ENCODE measurements around the gene HOPX.

DNA sequence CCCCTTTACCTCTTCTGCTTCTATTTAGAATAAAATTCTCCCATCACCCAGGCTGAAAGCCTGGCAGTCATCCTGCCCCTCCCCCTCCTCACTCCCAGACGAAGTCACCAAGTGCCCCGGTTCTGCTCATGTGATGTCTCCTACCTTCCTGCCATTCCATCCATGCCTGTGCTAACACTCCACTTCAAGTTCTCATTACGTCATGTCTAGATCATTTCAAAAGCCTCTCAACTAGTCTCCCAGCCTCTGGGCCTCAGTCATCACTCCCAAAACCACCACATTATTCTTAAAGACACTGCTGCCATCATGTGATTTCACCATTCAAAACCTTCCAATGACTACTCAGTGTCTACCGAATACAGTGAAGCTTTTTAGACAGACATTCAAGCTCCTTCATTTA is 17.2 kb upstream of the HOPX start:
- TF ChIP-seq, protein P1, sequence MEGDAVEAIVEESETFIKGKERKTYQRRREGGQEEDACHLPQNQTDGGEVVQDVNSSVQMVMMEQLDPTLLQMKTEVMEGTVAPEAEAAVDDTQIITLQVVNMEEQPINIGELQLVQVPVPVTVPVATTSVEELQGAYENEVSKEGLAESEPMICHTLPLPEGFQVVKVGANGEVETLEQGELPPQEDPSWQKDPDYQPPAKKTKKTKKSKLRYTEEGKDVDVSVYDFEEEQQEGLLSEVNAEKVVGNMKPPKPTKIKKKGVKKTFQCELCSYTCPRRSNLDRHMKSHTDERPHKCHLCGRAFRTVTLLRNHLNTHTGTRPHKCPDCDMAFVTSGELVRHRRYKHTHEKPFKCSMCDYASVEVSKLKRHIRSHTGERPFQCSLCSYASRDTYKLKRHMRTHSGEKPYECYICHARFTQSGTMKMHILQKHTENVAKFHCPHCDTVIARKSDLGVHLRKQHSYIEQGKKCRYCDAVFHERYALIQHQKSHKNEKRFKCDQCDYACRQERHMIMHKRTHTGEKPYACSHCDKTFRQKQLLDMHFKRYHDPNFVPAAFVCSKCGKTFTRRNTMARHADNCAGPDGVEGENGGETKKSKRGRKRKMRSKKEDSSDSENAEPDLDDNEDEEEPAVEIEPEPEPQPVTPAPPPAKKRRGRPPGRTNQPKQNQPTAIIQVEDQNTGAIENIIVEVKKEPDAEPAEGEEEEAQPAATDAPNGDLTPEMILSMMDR (IDR thresholded peaks at IDR 0.05), result no peak
- TF ChIP-seq ZFX (IDR thresholded peaks at IDR 0.05; ENCODE audit: borderline replicate concordance), result no peak
